HG03439 (cell line): ENCODE measurements around the gene SP100.
"Not testable (repeated sequence)": the region's sequence is repeated elsewhere in the genome, so short reads cannot be mapped to it uniquely, and the experiment has no call there.

Experiments
- ATAC-seq: cut with Tn5 transposase; IDR thresholded peaks from one replicate; pipeline ENCODE4 v1.9.1; 2021; ENCODE audit warnings: mild to moderate bottlenecking, moderate library complexity; ENCODE audit not compliant: unreplicated experiment

The SP100 gene

GRCh38 chr2:230416061-230416721 lies at the start of gene SP100:
Gene SP100 (plus strand): TSS chr2:230416201. CDS start chr2:230416297, 96 bp downstream.
- peak; percentile 72 for ATAC-seq

GRCh38 chr2:230382108-230382507 lies 33.9 kb upstream of the SP100 start:
- ATAC-seq: no peak

GRCh38 chr2:230383453-230383852 lies 32.5 kb upstream of the SP100 start:
- no peak for ATAC-seq

- ATAC-seq: no peak
These were observed 31.0 kb upstream of the SP100 start for GRCh38 chr2:230384986-230385385.

GRCh38 chr2:230394301-230394700 lies 21.7 kb upstream of the SP100 start:
- no peak for ATAC-seq

GRCh38 chr2:230398698-230399097 lies 17.3 kb upstream of the SP100 start:
- not testable (repeated sequence) for ATAC-seq

GRCh38 chr2:230400041-230400440 lies 16.0 kb upstream of the SP100 start:
- no peak for ATAC-seq

- ATAC-seq: no peak
These were observed 15.5 kb upstream of the SP100 start for GRCh38 chr2:230400454-230400853.

GRCh38 chr2:230401026-230401425 lies 15.0 kb upstream of the SP100 start:
- not testable (repeated sequence) for ATAC-seq

GRCh38 chr2:230403746-230404145 lies 12.3 kb upstream of the SP100 start:
- ATAC-seq: no peak

- ATAC-seq: no peak
These were observed 10.2 kb upstream of the SP100 start for GRCh38 chr2:230405824-230406223.

- no peak for ATAC-seq
These were observed 7.7 kb upstream of the SP100 start for GRCh38 chr2:230408244-230408842.

GRCh38 chr2:230409316-230409715 lies 6.7 kb upstream of the SP100 start:
- ATAC-seq: not testable (repeated sequence)

- no peak for ATAC-seq
These were observed 5.7 kb upstream of the SP100 start for GRCh38 chr2:230410263-230410662.

GRCh38 chr2:230410861-230411569 lies 5.0 kb upstream of the SP100 start:
- ATAC-seq: no peak

- ATAC-seq: peak; percentile 57
These were observed 4.2 kb upstream of the SP100 start for GRCh38 chr2:230411570-230412370.

- ATAC-seq: no peak
These were observed 3.7 kb upstream of the SP100 start for GRCh38 chr2:230412371-230412711.

- ATAC-seq: no peak
These were observed 3.2 kb upstream of the SP100 start for GRCh38 chr2:230412846-230413245.

GRCh38 chr2:230413479-230413878 lies 2.5 kb upstream of the SP100 start:
- ATAC-seq: no peak

GRCh38 chr2:230414302-230414701 lies 1.7 kb upstream of the SP100 start:
- no peak for ATAC-seq

GRCh38 chr2:230417436-230417835 lies 1.4 kb downstream of the SP100 start:
- ATAC-seq: no peak
